GM21360 (cell line): ENCODE data around the gene PRKD1.

Experiments
- ATAC-seq: cut with Tn5 transposase; IDR thresholded peaks from one replicate; pipeline ENCODE4 v1.9.1; 2021; ENCODE audit warnings: mild to moderate bottlenecking, moderate library complexity; ENCODE audit not compliant: unreplicated experiment

Gene PRKD1

DNA sequence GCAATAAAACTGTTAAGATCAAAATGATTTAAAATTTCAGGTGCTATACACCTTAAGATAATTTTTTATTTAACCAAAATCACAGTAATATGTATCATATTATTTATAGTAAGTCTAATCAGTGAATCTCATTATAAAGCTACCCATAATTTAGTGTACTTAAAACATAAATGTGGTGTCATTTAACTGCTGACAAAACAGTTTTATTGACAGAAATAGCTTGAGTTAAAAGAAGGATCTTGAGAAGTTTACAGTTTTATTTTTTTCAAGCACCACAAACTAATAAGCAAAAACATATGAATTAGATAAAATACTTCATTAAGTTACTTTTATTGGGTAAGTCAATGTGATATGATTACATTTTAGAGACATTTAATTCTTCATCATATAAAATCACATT, 400.4 kb downstream of the PRKD1 start:
- ATAC-seq = no peak
